ENCODE data around the gene REM1. TPM values are rescaled to one million over a fixed set of nuclear protein-coding genes. Genes with fewer than 3 reads are reported as not detected.

The REM1 gene
- total and polyA plus RNA-seq, 2 of the 13 experiments (the other 11 are each of a cell fraction or from before 2014, with no cell fraction given) = not detected

DNA sequence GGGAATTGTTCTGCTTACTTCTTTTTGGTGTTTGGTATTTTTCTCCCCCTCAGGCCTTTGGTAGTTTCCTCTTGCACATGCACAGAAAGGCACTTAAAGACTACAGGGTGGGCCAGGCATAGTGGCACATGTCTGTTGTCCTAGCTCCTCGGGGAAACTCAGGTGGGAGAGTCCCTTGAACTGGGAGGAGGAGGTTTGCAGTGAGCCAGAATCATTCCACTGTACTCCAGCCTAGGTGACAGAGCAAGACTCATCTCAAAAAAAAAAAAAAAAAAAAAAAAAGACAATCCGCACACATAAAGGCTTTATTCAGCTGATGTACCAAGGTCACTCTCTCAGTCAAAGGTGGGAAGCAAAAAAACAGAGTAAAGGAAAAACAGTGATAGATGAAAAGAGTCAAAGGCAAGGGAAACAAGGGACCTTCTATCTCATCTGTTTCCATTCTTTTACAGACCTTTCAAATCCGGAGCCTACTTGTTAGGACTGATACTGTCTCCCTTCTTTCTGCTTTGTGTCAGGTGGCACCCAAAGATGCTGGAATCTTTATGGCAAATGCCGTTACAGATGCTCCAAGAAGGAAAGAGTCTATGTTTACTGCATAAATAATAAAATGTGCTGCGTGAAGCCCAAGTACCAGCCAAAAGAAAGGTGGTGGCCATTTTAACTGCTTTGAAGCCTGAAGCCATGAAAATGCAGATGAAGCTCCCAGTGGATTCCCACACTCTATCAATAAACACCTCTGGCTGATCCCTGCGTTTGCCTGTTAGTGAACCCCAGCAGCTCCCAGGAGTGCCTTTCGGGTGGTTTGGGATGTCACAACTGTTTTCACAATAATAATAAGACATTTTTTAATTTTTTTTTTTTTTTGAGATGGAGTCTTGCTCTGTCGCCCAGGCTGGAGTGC lies 25.3 kb upstream of the REM1 start (continued):
- no peak for TF ChIP-seq SOX6 (IDR thresholded peaks at IDR 0.05)
- TF ChIP-seq SOX6 (CRISPR knock-in tag; IDR thresholded peaks at IDR 0.05) = peak; percentile 77
- no peak for TF ChIP-seq MED8 (CRISPR knock-in tag; IDR thresholded peaks at IDR 0.05; ENCODE audit: insufficient replicate concordance)
- no peak for TF ChIP-seq ZNF256 (CRISPR knock-in tag; conservative IDR thresholded peaks at IDR 0.05)
- TF ChIP-seq POLR2G (IDR thresholded peaks at IDR 0.05; ENCODE audit: low read depth, low read length) = peak; percentile 54
- peak; percentile 53 for TF ChIP-seq TCF7 (IDR thresholded peaks at IDR 0.05; ENCODE audit: low read depth)
- no peak for TF ChIP-seq ZNF232 (CRISPR knock-in tag; IDR thresholded peaks at IDR 0.05; ENCODE audit: borderline replicate concordance)
- TF ChIP-seq, protein P1, sequence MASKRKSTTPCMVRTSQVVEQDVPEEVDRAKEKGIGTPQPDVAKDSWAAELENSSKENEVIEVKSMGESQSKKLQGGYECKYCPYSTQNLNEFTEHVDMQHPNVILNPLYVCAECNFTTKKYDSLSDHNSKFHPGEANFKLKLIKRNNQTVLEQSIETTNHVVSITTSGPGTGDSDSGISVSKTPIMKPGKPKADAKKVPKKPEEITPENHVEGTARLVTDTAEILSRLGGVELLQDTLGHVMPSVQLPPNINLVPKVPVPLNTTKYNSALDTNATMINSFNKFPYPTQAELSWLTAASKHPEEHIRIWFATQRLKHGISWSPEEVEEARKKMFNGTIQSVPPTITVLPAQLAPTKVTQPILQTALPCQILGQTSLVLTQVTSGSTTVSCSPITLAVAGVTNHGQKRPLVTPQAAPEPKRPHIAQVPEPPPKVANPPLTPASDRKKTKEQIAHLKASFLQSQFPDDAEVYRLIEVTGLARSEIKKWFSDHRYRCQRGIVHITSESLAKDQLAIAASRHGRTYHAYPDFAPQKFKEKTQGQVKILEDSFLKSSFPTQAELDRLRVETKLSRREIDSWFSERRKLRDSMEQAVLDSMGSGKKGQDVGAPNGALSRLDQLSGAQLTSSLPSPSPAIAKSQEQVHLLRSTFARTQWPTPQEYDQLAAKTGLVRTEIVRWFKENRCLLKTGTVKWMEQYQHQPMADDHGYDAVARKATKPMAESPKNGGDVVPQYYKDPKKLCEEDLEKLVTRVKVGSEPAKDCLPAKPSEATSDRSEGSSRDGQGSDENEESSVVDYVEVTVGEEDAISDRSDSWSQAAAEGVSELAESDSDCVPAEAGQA (IDR thresholded peaks at IDR 0.05; ENCODE audit: low read depth) = no peak
- TF ChIP-seq, protein P1 (CRISPR knock-in tag; IDR thresholded peaks at IDR 0.05; ENCODE audit: borderline replicate concordance) = no peak
- peak; percentile 36; the same call in 1 of the 2 replicates for TF ChIP-seq EHMT2 (IDR thresholded peaks at IDR 0.05; ENCODE audit: borderline replicate concordance, low read depth, low read length)
- TF ChIP-seq RAD21 (CRISPR knock-in tag; IDR thresholded peaks at IDR 0.05) = no peak
- TF ChIP-seq, protein P2, sequence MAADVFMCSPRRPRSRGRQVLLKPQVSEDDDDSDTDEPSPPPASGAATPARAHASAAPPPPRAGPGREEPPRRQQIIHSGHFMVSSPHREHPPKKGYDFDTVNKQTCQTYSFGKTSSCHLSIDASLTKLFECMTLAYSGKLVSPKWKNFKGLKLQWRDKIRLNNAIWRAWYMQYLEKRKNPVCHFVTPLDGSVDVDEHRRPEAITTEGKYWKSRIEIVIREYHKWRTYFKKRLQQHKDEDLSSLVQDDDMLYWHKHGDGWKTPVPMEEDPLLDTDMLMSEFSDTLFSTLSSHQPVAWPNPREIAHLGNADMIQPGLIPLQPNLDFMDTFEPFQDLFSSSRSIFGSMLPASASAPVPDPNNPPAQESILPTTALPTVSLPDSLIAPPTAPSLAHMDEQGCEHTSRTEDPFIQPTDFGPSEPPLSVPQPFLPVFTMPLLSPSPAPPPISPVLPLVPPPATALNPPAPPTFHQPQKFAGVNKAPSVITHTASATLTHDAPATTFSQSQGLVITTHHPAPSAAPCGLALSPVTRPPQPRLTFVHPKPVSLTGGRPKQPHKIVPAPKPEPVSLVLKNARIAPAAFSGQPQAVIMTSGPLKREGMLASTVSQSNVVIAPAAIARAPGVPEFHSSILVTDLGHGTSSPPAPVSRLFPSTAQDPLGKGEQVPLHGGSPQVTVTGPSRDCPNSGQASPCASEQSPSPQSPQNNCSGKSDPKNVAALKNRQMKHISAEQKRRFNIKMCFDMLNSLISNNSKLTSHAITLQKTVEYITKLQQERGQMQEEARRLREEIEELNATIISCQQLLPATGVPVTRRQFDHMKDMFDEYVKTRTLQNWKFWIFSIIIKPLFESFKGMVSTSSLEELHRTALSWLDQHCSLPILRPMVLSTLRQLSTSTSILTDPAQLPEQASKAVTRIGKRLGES (CRISPR knock-in tag; IDR thresholded peaks at IDR 0.05; ENCODE audit: borderline replicate concordance) = no peak
- TF ChIP-seq, protein P3, sequence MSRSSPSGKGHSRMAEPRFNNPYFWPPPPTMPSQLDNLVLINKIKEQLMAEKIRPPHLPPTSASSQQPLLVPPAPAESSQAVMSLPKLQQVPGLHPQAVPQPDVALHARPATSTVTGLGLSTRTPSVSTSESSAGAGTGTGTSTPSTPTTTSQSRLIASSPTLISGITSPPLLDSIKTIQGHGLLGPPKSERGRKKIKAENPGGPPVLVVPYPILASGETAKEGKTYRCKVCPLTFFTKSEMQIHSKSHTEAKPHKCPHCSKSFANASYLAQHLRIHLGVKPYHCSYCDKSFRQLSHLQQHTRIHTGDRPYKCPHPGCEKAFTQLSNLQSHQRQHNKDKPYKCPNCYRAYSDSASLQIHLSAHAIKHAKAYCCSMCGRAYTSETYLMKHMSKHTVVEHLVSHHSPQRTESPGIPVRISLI (CRISPR knock-in tag; IDR thresholded peaks at IDR 0.05; ENCODE audit: borderline replicate concordance) = peak; percentile 96
- no peak for TF ChIP-seq ZNF605 (CRISPR knock-in tag; IDR thresholded peaks at IDR 0.05)
- TF ChIP-seq, protein P4, sequence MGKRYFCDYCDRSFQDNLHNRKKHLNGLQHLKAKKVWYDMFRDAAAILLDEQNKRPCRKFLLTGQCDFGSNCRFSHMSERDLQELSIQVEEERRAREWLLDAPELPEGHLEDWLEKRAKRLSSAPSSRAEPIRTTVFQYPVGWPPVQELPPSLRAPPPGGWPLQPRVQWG (CRISPR knock-in tag; IDR thresholded peaks at IDR 0.05; ENCODE audit: borderline replicate concordance, low read depth) = no peak
- no peak for TF ChIP-seq SRSF9 (IDR thresholded peaks at IDR 0.05; ENCODE audit: borderline replicate concordance, insufficient read depth, low read depth, low read length, poor library complexity, severe bottlenecking)
- no peak for TF ChIP-seq NRL (CRISPR knock-in tag; IDR thresholded peaks at IDR 0.05; ENCODE audit: borderline replicate concordance)
- TF ChIP-seq BRCA1 (CRISPR knock-in tag; IDR thresholded peaks at IDR 0.05) = no peak
- TF ChIP-seq MYNN (CRISPR knock-in tag; IDR thresholded peaks at IDR 0.05; ENCODE audit: low read depth) = no peak

All from HepG2 (cell line).